Muscle of back (tissue), 13 donors: Measurements from ENCODE around the gene ZMYM3. TPM values are rescaled to one million over a fixed set of nuclear protein-coding genes. Genes with fewer than 3 reads are reported as not detected.
A peak's percentile ranks its signal among the peaks of the same experiment; 100 is the strongest.
"Not testable (repeated sequence)": the region's sequence is repeated elsewhere in the genome, so short reads cannot be mapped to it uniquely, and the experiment has no call there.

Source experiments
- DNase-seq, 3 donors: peaks; one replicate each; pipeline versions ENCODE4 v3.0.0 to v3.0.0-alpha.2; 2013
- long read RNA-seq, 9 donors: transcript quantifications; one replicate each; lab custom pipeline, GENCODE V29; 2026
- polyA plus RNA-seq, 10 donors: library from polyadenylated mRNA; unstranded; fragments of 120-200 nt; gene quantifications; one replicate each; pipeline ENCODE4 v1.2.1, GENCODE V29; 2013; ENCODE audit not compliant: insufficient read length in 10 of 10

ZMYM3 gene
- polyA plus RNA-seq = 10 to 100 TPM; 17.5 to 25.9 (median 20.3) TPM
- long read RNA-seq, donor 1, partial matches to known transcripts = 484 of 517 reads
- long read RNA-seq, donor 1, other reads (novel, unspliced or antisense) = 32 of 517 reads
- long read RNA-seq, donor 2, partial matches to known transcripts = 0 of 1 reads
- long read RNA-seq, donor 2, other reads (novel, unspliced or antisense) = 0 of 1 reads
- long read RNA-seq, donor 3 = 0 reads
- long read RNA-seq, donor 4, partial matches to known transcripts = 7 of 7 reads
- long read RNA-seq, donor 4, other reads (novel, unspliced or antisense) = 0 of 7 reads
- long read RNA-seq, donor 5 = 0 reads
- long read RNA-seq, donor 6, partial matches to known transcripts = 781 of 790 reads
- long read RNA-seq, donor 6, other reads (novel, unspliced or antisense) = 9 of 790 reads
- long read RNA-seq, donor 7, partial matches to known transcripts = 7 of 10 reads
- long read RNA-seq, donor 7, other reads (novel, unspliced or antisense) = 0 of 10 reads
- long read RNA-seq, donor 8, full-length matches to known transcripts = 1 of 1 reads
- long read RNA-seq, donor 8, partial matches to known transcripts = 0 of 1 reads
- long read RNA-seq, donor 8, other reads (novel, unspliced or antisense) = 0 of 1 reads
- long read RNA-seq, donor 9 = 0 reads

DNA sequence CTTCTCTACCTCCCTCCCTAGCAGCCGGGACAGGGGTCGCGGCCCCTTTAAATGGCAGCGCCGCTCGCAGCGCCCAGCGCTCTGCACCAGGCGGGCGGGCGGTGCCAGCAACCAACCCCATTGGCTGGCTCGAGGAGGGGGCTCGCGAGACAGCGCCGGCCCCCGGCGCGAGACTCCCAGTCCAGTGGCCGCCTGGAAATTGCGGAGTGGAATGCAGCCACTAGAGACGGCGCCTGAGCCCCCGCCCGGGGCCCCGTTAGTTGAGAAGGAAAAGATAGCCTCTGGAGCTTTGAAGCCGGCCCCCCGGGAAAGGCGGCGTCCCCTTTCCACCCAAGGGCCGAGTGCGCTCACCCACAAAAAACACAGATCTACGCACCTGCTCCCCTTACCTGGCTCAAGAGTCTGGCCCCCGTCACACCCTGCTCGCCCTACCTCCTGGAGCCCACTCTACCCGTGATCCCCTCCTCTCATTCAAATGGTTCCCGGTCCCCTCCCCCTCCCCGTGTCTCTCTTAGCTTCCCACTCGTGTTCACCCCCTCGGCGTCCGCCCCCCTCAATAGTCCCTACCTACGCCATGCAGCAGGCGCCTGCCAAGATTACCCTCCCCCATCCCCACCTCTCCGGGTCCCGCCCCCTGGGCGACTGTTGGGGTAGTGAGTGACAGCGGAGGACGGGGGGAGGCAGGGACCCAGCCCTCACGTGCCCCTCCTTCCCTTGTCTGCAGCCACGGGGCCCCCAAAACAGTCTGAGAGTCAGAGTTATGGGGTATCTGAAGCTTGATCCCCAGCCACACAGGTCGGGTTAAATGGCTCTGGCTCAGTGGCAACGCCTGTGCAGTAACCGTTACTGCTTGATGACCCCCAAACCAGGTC lies at the start of gene ZMYM3:
Gene ZMYM3, minus strand, starts transcription at position 49 of the 872 bp plus-strand sequence. CDS start 885 bp downstream, outside the sequence.
- DNase-seq = peak; percentile 82 to 93 (median 86)

GRCh38 chrX:71302461-71303213 lies 48.7 kb upstream of the ZMYM3 start:
- DNase-seq = no peak

- peak; percentile 42 to 50 (median 46) for DNase-seq
These were observed 47.4 kb upstream of the ZMYM3 start, which contains the start of gene ITGB1BP2 for GRCh38 chrX:71301195-71301924. Gene ITGB1BP2 (plus strand): TSS chrX:71301750. CDS start chrX:71301807, 57 bp downstream.

- DNase-seq = not testable (repeated sequence)
These were observed 46.6 kb upstream of the ZMYM3 start for GRCh38 chrX:71300495-71300894.

- not testable (repeated sequence) for DNase-seq
These were observed 46.1 kb upstream of the ZMYM3 start for GRCh38 chrX:71300064-71300463.

GRCh38 chrX:71298119-71298518 lies 44.2 kb upstream of the ZMYM3 start:
- no peak for DNase-seq

DNA sequence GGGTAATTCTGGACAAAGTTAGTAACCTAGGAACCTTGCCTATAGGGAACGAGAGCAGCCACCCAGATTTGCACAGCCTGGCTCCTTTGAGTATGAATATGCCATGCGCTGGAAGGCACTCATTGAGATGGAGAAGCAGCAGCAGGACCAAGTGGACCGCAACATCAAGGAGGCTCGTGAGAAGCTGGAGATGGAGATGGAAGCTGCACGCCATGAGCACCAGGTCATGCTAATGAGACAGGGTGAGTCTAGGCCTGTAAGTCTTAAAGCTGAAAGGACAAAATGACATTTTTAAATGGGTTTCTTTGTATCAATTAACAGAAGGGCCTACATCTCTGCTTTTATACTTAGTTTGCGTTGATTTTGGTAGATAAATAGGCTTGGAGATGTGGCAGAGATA lies 42.9 kb upstream of the ZMYM3 start:
- no peak for DNase-seq

DNA sequence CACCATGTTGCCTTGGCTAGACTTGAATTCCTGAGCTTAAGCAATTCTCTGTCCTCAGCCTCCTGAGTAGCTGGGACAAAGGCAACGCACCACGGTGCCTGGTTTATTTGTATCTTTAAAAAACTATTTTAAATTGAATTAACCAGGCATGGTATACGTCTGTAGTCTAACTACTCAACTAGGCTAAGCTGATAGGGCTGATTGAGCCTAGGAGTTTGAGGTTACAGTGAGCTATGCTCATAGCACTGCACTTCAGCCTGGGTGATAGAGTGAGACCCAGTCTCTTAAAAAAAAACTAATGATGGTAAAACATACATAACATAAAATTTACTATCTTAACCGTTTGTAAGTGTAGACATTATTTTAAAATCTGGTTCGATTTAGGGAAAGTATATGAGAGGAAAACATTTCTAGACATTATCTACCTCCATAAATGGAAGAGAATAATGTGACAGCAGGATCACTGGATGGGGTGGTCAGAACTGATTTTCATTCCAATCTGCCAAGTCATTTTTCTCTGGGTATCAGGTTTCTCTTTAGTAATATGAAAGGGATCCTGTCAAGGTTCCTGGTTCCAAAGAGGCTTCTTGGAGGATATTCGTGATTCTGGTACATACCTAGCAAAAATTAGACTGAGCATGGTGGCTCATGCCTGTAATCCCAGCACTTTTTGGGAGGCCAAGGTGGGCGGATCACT lies 38.9 kb upstream of the ZMYM3 start:
- DNase-seq = peak in 1 of 3 donors; percentile 33

- DNase-seq = no peak
These were observed 37.4 kb upstream of the ZMYM3 start for GRCh38 chrX:71291381-71291780.

DNA sequence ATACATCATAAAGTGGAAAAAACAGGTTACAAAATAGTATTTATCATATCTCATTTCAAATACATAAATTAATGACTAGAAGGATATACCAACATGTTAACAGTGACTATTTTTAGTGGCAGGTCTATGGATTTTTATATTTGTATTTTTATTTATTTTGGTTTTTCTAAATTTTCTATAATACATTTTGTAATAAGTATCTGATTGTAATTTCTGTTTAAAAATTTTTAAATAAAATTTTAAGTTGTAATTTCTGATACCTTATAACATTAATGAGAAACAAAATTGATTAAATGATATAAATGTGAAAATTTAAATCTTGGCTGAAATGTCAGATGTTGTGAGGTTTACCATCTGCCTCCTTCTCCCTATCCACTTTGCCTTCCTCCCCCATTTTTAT lies 32.0 kb upstream of the ZMYM3 start:
- DNase-seq = no peak

GRCh38 chrX:71283403-71284143 lies 29.6 kb upstream of the ZMYM3 start, which contains the start of gene NONO:
Gene NONO (plus strand): TSS chrX:71283635. CDS start chrX:71290638, 7,003 bp downstream.
- peak; percentile 96 to 99 (median 97) for DNase-seq

DNA sequence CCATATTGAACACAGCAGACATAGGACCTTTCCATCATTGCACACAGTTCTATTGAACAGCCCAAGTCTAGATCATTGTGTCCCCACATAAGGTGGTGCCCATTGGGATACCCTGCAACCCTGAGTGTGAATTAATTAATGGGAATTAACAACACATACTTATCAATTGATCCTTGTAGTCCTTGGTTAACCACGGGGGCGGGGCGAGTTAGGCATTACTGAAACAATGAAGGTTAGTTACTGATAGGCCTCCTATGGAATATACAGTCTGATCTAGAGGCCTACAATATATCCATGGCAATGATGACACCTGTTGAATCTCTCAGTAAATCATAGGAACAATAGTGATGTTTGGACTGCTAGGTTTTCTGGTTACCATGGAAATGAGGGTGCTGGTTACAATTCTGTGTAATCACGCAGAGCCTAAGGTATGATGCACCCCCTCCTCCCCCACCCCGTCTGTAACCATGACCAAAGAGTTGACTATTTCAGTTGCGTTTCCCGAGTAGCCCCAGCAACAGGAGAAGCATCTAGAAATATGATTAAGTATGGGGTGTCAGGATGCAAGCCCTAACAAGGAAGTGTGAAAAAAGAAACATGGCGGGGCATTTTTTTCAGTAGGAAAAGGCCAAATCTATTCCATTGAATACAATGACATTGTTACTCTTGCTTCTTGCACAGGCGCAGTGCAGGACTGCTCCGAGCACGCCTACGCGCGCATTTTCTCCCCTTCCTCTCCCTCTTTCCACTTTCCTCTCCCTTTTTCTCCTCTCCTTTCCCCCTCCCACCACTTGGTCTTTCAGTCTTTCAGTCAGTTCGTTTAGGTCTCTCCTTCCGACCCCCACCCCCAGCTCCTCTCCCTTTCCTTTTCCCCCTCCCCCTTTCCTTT lies 28.8 kb upstream of the ZMYM3 start:
- DNase-seq = peak in 1 of 3 donors; percentile 15

DNA sequence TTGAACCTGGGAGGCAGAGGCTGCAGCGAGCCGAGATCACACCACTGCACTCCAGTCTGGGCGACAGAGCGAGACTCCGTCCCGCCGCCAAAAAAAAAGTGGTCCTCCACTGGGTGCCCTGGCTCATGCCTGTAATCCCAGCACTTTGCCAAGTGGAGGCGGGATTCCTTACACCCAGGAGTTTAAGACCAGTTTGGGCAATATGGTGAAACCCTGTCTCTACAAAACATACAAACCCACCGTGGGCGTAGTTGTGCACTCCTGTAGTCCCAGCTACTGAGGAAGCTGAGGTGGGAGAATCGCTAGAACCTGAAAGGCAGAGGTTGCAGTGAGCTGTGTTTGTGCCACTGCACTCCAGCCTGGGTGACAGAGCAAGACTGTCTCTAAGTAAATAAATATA lies 27.4 kb upstream of the ZMYM3 start:
- DNase-seq = not testable (repeated sequence)

DNA sequence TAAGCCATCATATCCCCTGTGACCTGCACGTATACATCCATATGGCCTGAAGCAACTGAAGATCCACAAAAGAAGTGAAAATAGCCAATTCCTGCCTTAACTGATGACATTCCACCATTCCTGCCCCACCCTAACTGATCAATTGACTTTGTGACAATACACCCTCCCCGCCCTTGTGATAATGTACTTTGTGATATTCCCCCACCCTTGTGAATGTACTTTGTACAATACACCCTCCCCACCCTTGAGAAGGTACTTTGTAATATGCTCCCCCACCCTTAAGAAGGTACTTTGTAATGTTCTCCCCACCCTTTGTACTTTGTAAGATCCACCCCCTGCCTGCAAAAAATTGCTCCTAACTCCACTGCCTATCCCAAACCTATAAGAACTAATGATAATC lies 18.4 kb upstream of the ZMYM3 start:
- DNase-seq = not testable (repeated sequence)

GRCh38 chrX:71269801-71270395 lies 16.0 kb upstream of the ZMYM3 start:
- no peak for DNase-seq

DNA sequence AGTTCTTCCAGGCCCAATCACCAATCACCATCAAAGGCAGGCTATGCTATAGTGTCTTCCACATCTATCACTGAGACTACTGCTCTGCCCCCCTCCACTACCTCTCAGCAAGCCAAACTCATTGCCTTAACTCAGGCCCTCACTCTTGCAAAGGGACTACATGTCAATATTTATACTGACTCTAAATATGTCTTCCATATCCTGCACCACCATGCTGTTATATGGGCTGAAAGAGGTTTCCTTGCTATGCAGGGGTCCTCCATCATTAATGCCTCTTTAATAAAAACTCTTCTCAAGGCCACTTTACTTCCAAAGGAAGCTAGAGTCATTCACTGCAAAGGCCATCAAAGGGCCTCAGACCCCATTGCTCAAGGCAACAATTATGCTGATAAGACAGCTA lies 14.7 kb upstream of the ZMYM3 start:
- DNase-seq = not testable (repeated sequence)

GRCh38 chrX:71256856-71257255 lies 2.9 kb upstream of the ZMYM3 start:
- DNase-seq = no peak
